C4-2B (cell line): ENCODE results near the gene OCEL1.

Experiments
- H3K27ac ChIP-seq: fragments of 450-650 bp; 2 replicates; pipeline ENCODE4 v1.5.1; 2017
- ZFX ChIP-seq: fragments of 450-650 bp; IDR thresholded peaks from 2 replicates; pipeline ENCODE4 v1.6.1; 2017
- TF ChIP-seq, protein P1 (sequence below): fragments of 450-650 bp; conservative IDR thresholded peaks from 2 replicates; pipeline ENCODE4 v1.5.1; 2017; ENCODE audit warnings: mild to moderate bottlenecking

OCEL1 gene

GRCh38 chr19:17242431-17243208 is 16.6 kb downstream of the OCEL1 start:
- peak overlapping the region; percentile 98 for H3K27ac ChIP-seq
- TF ChIP-seq, protein P1, sequence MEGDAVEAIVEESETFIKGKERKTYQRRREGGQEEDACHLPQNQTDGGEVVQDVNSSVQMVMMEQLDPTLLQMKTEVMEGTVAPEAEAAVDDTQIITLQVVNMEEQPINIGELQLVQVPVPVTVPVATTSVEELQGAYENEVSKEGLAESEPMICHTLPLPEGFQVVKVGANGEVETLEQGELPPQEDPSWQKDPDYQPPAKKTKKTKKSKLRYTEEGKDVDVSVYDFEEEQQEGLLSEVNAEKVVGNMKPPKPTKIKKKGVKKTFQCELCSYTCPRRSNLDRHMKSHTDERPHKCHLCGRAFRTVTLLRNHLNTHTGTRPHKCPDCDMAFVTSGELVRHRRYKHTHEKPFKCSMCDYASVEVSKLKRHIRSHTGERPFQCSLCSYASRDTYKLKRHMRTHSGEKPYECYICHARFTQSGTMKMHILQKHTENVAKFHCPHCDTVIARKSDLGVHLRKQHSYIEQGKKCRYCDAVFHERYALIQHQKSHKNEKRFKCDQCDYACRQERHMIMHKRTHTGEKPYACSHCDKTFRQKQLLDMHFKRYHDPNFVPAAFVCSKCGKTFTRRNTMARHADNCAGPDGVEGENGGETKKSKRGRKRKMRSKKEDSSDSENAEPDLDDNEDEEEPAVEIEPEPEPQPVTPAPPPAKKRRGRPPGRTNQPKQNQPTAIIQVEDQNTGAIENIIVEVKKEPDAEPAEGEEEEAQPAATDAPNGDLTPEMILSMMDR = no peak
- TF ChIP-seq ZFX = no peak

DNA sequence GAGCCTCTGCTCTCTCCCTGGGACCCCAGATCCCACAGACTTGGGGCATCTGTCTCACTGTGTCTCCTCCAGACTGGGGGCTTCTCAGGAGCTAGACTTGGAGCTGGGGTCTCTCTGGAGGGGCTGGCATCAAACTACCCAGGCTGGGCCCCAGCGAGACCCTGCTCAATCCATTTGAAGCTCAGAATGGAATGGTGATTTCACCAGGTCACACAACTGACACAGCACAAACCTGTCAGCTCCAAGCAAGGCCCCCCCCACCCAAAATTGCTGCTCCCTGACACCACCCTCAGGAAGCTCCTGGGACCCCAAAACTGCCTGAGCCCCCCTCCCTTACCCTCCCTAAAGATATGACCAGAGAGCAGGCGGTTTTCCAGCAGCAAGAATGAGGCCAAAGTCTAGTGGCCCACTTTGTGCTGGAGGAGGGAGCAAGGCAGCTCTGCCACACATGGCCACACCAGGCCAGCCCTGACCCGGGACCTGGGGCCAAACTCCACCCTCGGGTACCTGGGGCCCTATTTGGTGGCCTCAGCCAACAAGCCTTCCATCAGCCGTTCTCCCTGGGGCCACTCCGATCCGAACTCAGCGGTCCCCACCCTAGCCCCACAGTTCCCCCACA is 17.3 kb downstream of the OCEL1 start:
- no peak for TF ChIP-seq ZFX
- TF ChIP-seq, protein P1 = no peak
- peak overlapping the region; percentile 98 for H3K27ac ChIP-seq

DNA sequence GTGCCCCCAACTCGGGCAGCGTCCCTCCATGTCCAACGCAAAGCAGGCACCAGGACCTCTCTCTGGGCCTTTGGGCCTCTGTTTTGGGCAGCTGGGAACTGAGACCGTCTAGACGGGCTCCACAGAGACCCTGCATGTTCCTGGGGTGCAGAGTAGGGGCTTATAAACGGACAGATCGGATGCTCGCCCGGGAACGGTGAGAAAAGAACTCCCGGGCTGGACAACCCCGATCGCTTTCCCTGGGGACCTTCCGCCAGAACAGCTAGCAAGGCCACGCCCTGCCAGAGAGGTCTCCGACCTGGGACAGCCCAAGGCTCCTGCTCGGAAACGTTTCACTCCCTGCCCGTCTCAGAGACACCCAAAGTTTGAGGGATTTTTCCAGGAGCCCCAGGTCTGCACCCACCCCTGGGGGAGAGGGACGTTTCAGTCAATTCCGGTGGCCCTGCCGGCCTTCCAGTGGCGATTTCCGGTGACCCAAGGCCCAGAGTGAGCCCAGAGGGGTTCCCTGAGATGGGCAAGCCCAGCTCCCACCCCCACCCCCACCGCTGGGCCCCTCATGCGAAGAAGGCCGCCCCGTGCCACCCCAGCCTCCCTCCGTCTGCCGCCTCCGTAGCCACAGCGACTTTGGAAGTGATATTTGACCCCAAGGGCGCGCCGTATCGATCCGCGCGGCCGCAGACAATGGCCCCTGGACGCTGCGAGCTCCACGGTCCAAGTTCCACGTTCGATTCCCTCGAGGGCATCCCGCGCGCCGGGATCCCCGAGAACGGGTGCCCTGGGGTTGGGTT is 18.0 kb downstream of the OCEL1 start:
- peak overlapping the region; percentile 98 for H3K27ac ChIP-seq
- TF ChIP-seq, protein P1 = no peak
- TF ChIP-seq ZFX = no peak

DNA sequence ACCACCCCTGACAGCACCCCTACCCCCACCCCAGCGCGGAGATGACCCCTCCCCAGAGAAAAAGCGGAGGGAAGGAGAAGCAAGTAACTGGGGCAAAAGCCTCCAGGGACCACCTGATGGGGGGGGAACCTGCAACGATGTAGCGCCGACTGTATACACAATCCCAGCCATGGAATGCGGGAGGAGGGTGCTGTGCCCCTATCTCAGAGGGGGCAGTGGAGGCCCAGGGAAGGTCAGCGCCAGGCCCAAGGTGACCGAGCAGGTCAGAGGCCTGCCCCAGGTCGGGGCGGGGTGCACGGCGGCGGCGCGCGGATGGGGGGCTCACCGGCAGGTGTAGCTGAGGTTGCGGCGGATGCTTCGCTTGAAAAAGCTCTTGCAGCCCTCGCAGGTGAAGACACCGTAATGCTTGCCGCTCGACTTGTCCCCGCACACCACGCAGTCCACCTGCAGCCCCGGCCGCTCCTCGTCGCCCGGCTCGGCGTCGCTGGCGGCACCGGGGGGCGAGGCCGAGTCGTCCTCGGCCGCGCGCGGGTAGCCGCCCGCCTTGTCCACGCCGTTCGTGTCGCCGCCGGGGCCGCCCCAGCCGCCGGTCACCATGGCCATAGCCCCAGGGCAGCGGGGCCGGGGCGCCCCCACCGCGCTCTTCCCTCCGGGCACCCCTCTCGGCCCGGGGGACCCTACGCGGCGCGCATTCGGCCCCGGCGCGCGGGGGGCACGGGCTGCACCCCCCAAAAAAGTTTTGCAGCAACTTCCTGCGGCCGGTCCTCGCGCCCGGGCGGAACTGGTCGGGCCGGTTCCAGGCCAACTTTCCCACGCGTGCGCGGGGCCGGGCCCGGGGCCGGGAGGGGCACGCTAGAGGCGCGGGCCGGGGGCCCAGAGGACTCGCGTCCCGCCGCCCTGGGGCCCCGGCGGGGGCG is 18.9 kb downstream of the OCEL1 start:
- peak overlapping the region; percentile 98 for H3K27ac ChIP-seq
- TF ChIP-seq ZFX = no peak
- TF ChIP-seq, protein P1 = no peak

- TF ChIP-seq, protein P1 = no peak
- TF ChIP-seq ZFX = peak; percentile 72; the same call in 1 of the 2 replicates
- peak within 1 kb of the TSS; percentile 98 for H3K27ac ChIP-seq
These were observed 19.5 kb downstream of the OCEL1 start, which contains the start of gene NR2F6 for GRCh38 chr19:17245535-17245984. TSS of gene NR2F6 (minus strand) at chr19:17245919. CDS start at chr19:17245220, 699 bp downstream.

DNA sequence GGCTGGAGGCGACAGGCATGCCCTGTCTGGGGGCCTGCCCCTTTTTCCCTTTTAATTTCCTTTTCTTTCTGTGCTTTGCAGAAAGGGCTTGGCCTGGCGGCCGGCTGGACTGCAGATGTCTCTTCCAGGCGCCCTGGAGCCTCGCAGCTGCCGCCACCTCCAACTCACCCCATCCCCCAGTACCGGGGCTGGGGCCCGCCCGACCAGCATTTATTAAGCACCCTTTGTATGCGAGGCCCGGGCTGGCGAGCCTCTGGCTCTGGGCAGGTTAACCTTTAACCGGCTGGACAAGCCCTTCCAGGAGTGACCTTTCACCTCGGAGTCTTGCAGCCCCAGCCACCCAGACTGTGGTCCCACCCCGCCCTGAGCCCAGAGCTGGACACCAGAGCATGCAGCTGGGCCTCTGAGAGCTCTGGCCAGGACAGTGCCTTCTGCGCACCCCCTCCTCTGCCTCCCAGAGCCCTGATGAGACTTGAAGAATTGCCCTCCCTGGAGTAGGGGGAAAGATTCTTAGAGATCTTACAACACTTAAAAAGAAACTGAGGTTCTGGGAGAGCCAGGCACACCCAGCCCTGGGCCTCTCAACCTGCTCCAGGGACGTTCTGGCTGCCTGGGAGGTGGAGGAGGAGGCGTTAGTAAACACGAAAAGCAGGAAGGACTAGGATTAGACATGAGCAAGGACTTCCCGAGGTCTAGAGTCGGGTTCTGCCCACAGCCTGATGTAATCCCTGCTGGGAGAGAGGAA is 20.8 kb downstream of the OCEL1 start:
- TF ChIP-seq, protein P1 = no peak
- TF ChIP-seq ZFX = no peak
- peak overlapping the region; percentile 98 for H3K27ac ChIP-seq
